NCI-H446 (cell line): ENCODE results near the gene NVL.

ENCODE experiments used
- DNase-seq, 2 experiments: peaks; one replicate each; lab custom pipeline; 2025; lab: John Stamatoyannopoulos, UW

The NVL gene

DNA sequence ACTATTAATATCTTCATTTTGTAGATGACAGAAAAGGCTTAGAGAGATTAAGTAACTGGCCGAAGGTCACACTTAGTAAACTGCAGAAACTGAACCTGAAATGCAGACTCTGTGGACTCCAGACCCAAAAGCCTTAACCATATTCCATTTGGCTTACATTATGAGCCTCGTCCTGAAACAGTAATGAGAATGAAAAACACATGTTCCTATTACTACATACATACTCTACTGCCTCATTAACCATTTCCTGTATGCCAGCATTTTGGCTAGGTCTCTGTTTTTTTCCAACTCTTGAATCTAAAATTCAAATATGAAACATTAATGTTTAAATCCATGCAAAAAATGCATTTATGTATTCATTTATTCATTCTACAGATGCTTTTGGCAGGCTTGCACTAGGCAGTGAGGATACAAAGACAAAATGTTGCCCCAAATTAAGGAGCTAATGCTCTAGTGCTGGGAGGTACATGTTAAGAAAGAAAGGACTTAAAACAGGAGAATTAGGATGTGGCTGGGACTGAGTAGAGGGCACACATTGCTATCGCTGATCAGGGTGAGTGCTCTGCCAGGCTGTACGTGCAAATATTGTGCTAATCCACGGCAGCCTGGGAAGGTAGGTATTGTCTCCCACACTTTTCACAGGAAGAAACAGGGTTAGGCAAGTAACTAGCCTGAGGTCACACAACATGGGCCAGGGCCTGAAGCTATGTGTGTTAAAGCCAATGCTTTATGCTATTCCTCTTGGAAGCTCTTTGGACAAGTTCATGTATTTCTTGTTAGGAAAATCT is 133.0 kb downstream of the NVL start:
- DNase-seq: no peak

GRCh38 chr1:224193319-224193966 is 136.5 kb downstream of the NVL start:
- no peak for DNase-seq

- no peak for DNase-seq
These were observed 137.7 kb downstream of the NVL start for GRCh38 chr1:224192082-224192788.

- no peak for DNase-seq
These were observed 140.4 kb downstream of the NVL start for GRCh38 chr1:224189561-224189960.

DNA sequence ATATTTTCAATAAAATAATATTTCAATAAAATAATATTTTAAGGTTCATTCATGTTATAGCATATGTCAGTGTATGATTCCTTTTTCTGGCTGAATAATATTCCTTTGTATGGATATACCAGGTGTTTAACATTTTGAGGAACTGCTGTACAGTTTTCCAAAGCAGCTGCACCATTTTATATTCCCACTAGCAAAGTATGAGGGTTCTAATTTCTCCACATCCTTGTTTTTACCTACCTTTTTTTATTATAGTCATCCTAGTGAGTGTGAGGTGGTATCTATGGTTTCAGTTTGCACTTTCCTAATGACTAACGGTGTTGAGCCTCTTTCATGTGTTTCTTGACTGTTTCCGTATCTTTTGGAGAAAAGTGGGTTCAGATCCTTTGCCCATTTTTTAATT is 141.7 kb downstream of the NVL start:
- DNase-seq: no peak

DNA sequence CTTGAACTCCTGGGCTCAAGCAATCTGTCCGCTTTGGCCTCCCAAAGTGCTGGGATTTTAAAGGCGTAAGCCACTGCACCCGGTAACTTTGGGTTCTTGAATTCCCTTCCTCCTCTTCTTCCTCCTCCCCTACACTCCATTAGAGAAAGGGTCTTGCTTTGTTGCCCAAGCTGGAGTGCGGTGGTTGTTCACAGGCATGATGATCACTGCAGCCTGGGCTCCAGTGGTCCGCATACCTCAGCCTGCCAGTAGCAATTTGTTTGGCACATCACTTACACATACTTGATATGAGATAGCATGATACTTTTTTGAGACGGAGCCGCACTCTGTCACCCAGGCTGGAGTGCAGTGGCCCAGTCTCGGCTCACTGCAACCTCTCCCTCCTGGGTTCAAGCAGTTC is 144.8 kb downstream of the NVL start:
- no peak for DNase-seq

- DNase-seq: peak; percentile 29 to 65
These were observed 146.2 kb downstream of the NVL start for GRCh38 chr1:224183591-224184312.

- DNase-seq: peak; percentile 76 to 93
These were observed 146.9 kb downstream of the NVL start, which contains the start of gene DEGS1 for GRCh38 chr1:224182866-224183590. Gene DEGS1 (plus strand): TSS chr1:224183240. CDS start chr1:224183337, 97 bp downstream.

- no peak for DNase-seq
These were observed 147.7 kb downstream of the NVL start for GRCh38 chr1:224182057-224182865.

- no peak for DNase-seq
These were observed 148.5 kb downstream of the NVL start for GRCh38 chr1:224181453-224181810.

DNA sequence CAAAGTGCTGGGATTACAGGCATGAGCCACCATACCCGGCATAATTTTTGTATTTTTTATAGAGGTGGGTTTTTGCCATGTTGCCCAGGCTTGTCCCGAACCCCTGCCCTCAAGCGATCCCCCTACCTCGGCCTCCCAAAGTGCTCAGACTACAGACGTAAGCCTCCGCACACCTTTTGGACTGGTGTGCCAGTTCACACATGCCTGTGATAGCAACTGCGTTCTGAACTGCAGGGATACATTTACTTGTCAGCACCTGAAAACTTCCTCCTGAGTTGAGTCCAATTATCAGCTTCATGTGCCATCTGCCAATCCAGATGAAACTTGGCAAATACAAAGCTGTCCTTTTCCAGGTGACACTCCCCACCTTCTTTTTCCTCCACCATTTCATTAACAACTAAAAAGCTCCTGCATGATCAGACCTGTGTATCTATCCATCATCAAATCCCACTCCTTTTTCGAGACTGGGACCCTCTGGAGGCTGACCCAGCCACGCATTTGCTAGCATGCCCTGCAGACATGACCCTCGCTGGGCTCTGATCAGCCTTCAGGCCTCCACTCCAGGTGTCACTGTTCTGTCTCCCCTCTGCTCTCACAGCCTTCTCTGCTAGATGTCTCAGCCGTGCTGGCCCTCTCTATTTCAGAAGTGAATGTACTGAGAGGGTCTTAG is 149.1 kb downstream of the NVL start:
- no peak for DNase-seq

GRCh38 chr1:224178894-224179293 is 151.1 kb downstream of the NVL start:
- no peak for DNase-seq

DNA sequence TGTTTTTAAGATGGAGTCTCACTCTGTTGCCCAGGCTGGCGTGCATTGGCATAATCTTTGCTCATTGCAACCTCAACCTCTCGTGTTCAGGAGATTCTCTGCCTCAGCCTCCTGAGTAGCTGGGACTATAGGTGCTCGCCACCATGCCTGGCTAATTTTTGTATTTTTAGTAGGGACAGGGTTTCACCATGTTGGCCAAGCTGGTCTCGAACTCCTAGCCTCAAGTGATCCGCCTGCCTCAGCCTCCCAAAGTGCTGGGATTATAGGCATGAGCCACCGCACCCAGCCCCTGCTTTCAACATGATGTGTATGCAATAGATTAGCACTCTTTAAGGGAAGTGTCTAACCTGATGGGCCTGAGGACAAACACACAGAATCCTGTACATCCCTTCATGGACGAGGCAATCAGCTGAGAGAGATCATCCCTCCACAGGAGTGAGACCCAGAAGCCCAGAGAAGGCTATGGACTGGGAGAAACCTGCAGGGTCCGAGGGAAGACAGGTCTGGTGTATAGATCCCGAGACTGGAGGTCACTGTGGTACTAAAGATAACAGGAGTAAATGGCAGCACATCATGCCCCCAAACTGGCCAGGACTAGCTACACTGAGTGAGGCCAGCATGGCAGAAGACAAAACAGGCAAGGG is 152.5 kb downstream of the NVL start:
- DNase-seq: no peak
